IgD-negative memory B cell (primary cell): ENCODE results near the gene ARL3. TPM values are rescaled to one million over a fixed set of nuclear protein-coding genes. Genes with fewer than 3 reads are reported as not detected.
"Not testable (repeated sequence)": the region's sequence is repeated elsewhere in the genome, so short reads cannot be mapped to it uniquely, and the experiment has no call there.

Experiments used
- H3K27ac Mint-ChIP-seq, 3 donors: one replicate each; pipeline ENCODE4 v1.8.0; 2020 to 2022; ENCODE audit warnings: mild to moderate bottlenecking in 3 of 3, mixed read lengths in 3 of 3, moderate library complexity in 1 of 3
- H3K27me3 Mint-ChIP-seq: one replicate; pipeline ENCODE4 v1.8.0; 2021; ENCODE audit warnings: mixed read lengths
- H3K36me3 Mint-ChIP-seq: one replicate; pipeline ENCODE4 v1.8.0; 2020; ENCODE audit warnings: mild to moderate bottlenecking, mixed read lengths
- H3K4me1 Mint-ChIP-seq, 3 donors: one replicate each; pipeline ENCODE4 v1.8.0; 2020 to 2022; ENCODE audit warnings: mixed read lengths in 3 of 3, mild to moderate bottlenecking in 1 of 3
- H3K4me3 Mint-ChIP-seq, 4 donors: one replicate each; pipeline ENCODE4 v1.8.0; 2020 to 2022; ENCODE audit warnings: mild to moderate bottlenecking in 4 of 4, mixed read lengths in 4 of 4, moderate library complexity in 3 of 4
- H3K9me3 Mint-ChIP-seq, 3 donors: one replicate each; pipeline ENCODE4 v1.8.0; 2020 to 2021; ENCODE audit warnings: mixed read lengths in 3 of 3, mild to moderate bottlenecking in 1 of 3
- polyA plus RNA-seq: library from polyadenylated mRNA; unstranded; fragments of 300-500 nt; fragmentation: Illumina TruSeq; gene quantifications from one replicate; pipeline ENCODE4 v1.2.3, GENCODE V29; 2021

Gene ARL3
- polyA plus RNA-seq, 1 donor from 2014 or later: 3.8 TPM

DNA sequence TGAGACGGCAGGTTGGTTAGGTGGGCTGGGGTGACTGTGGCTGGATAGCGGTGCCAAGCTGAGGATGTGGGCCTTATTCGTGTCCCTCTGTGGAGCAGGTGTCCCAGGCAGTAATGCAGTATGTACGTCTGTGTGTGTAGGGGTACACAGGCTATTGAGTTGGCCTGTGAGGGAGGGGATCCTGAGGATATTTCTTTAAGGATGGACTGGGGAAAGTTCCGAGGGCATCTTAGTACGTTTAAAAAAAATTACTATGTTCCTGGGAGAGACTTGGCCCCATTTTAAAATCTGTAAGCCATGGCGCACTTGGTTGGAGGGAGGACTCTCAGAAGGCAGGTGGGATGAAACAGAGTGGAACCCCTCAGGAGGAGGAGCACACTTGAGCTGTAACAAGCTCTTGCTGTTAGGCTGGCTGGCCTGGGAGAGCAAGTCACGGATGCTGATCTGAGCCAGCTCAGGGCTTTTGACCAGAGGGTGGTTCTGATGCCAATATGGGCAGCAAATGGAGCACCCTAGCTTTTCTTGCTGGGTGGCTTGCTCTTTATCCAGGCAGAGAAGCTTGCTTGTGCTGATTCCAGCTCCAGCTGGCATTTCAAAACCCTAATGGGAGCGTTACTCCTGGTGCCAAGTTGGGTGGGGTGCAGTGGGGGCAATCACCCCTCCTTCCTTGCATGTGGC lies 30.3 kb upstream of the ARL3 start:
- peak overlapping the region; percentile 11 to 90 (median 85) for H3K27ac Mint-ChIP-seq
- H3K27me3 Mint-ChIP-seq: no peaks in the 10 kb centered on the region
- H3K4me3 Mint-ChIP-seq: peak overlapping the region; percentile 68 to 95 (median 94)
- no peaks in the 10 kb centered on the region for H3K36me3 Mint-ChIP-seq
- H3K9me3 Mint-ChIP-seq: peaks cover 0 to 4% (median 0%) of the 10 kb centered on the region in 3 donors
- H3K4me1 Mint-ChIP-seq: peaks cover 28 to 40% (median 30%) of the 10 kb centered on the region in 3 donors

DNA sequence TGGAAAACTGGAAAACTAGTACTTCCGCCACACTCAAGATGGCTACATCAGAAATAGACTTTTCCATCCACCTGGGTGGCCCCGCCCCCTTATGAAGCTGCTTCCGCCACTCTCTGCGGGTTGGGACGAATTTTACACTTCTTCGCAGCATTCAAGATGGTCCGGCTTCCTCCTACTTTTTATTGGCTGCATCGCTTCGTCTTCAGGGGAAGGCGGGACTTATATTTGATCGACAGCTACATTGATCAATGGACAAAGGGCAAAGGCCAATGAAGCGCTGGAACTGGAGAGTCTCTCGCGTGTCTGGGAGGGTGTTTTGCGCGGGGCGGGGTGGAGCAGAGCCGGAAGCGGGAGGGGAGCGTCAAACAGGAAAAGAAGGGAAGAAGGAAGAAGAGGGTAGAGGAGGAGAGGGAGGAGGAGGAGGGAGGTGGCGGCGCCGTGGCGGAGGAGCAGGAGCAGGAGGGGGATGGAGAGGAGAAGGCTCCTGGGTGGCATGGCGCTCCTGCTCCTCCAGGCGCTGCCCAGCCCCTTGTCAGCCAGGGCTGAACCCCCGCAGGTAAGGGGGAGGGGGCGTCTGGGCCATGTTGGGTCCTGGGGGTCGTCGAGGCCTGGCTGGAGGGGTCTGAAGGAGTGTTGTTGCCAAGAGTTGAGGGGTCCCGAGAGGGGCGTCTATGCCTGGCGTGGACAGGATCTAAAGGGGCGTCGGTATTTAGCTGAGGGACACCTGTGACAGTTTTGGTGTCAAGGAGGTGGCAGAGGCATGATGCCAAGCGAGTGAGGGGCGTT lies 29.6 kb upstream of the ARL3 start, which contains the start of gene WBP1L:
Gene WBP1L (plus strand): TSS at position 361 of the 786 bp plus-strand sequence. CDS start 106 bp downstream, at position 467.
- Mint-ChIP-seq H3K27me3 (no peaks in the 10 kb centered on the region), H3K9me3 (peaks cover 0 to 4% (median 0%) of the 10 kb centered on the region in 3 donors), H3K36me3 (no peaks in the 10 kb centered on the region), H3K27ac (peak within 1 kb of the TSS; percentile 15 to 90 (median 89)), H3K4me3 (peak within 1 kb of the TSS; percentile 68 to 95 (median 94)), H3K4me1 (peaks cover 27 to 37% (median 30%) of the 10 kb centered on the region in 3 donors)

GRCh38 chr10:102743078-102743587 lies 28.9 kb upstream of the ARL3 start:
- H3K9me3 Mint-ChIP-seq: peaks cover 0 to 4% (median 0%) of the 10 kb centered on the region in 3 donors
- no peaks in the 10 kb centered on the region for H3K36me3 Mint-ChIP-seq
- H3K27ac Mint-ChIP-seq: peak overlapping the region; percentile 15 to 90 (median 89)
- no peaks in the 10 kb centered on the region for H3K27me3 Mint-ChIP-seq
- H3K4me1 Mint-ChIP-seq: peaks cover 20 to 31% (median 24%) of the 10 kb centered on the region in 3 donors
- H3K4me3 Mint-ChIP-seq: peak overlapping the region; percentile 68 to 95 (median 94)

- H3K27ac Mint-ChIP-seq, H3K9me3 Mint-ChIP-seq, H3K4me3 Mint-ChIP-seq: not testable (repeated sequence)
Measured at GRCh38 chr10:102742313-102742712, 28.1 kb upstream of the ARL3 start.

GRCh38 chr10:102741726-102742237 lies 27.6 kb upstream of the ARL3 start:
- Mint-ChIP-seq H3K4me3 (peak overlapping the region in 1 of 4 donors; percentile 12), H3K4me1 (peaks cover 20 to 31% (median 23%) of the 10 kb centered on the region in 3 donors), H3K27me3 (no peaks in the 10 kb centered on the region), H3K27ac (no peak overlapping the region), H3K36me3 (no peaks in the 10 kb centered on the region), H3K9me3 (peaks cover 0 to 4% (median 0%) of the 10 kb centered on the region in 3 donors)

More at GRCh38 chr10:102742313-102742712, 28.1 kb upstream of the ARL3 start:
- not testable (repeated sequence) for H3K36me3 Mint-ChIP-seq, H3K27me3 Mint-ChIP-seq
- H3K4me1 Mint-ChIP-seq: peaks cover 20 to 31% (median 23%) of the 10 kb centered on the region in 3 donors

DNA sequence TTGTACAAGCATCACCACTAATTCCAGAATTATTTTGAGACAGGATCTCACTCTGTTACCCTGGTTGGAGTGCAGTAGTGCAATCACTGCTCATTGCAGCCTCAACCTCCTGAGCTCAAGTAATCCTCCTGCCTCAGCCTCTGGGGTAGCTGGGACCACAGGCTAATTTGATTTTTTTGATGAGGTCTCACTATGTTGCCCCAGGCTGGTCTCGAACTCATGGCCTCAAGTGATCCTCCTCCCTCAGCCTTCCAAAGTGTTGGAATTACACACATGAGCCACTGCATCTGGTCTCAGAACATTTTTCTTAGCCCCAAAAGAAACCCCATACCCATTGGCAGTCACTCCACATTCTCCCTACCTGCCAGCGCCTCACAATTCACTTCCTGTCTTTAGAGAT lies 26.0 kb upstream of the ARL3 start:
- H3K27me3 Mint-ChIP-seq: no peaks in the 10 kb centered on the region
- peak overlapping the region in 1 of 3 donors; percentile 62 for H3K27ac Mint-ChIP-seq
- peaks cover 0 to 4% (median 0%) of the 10 kb centered on the region in 3 donors for H3K9me3 Mint-ChIP-seq
- H3K4me1 Mint-ChIP-seq: peaks cover 12 to 19% (median 17%) of the 10 kb centered on the region in 3 donors
- no peak overlapping the region for H3K4me3 Mint-ChIP-seq
- H3K36me3 Mint-ChIP-seq: peaks cover 3% of the 10 kb centered on the region

DNA sequence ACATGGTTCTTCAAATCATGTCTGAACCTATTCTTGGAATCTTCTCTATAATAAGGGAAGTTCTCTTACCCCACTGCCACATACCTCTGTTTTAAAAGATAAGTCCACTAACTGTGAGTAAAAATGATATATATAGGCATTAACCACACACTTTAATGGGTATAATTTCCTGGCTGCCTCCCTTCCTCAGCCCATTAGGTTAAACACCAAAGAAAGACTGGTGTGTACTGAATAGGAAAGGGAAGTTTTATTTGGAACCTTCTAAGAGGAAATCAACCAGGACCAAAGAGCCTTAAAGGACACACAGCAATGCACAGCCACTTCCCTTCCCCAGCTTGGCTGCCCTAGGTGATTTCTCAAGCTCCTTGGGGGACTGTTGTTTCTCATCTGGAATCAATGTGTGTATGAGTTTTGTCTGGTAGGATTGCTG lies 24.5 kb upstream of the ARL3 start:
- Mint-ChIP-seq H3K9me3 (peaks cover 0 to 4% (median 0%) of the 10 kb centered on the region in 3 donors), H3K36me3 (peaks cover 6% of the 10 kb centered on the region), H3K4me3 (no peak overlapping the region), H3K27me3 (no peaks in the 10 kb centered on the region), H3K27ac (no peak overlapping the region), H3K4me1 (peaks cover 4 to 10% (median 7%) of the 10 kb centered on the region in 3 donors)

GRCh38 chr10:102735065-102735562 lies 20.9 kb upstream of the ARL3 start:
- H3K9me3 Mint-ChIP-seq: no peaks in the 10 kb centered on the region
- H3K36me3 Mint-ChIP-seq: peaks cover 6% of the 10 kb centered on the region
- H3K4me1 Mint-ChIP-seq: no peaks in the 10 kb centered on the region
- peak overlapping the region in 1 of 3 donors; percentile 74 for H3K27ac Mint-ChIP-seq
- no peak overlapping the region for H3K4me3 Mint-ChIP-seq
- no peaks in the 10 kb centered on the region for H3K27me3 Mint-ChIP-seq

DNA sequence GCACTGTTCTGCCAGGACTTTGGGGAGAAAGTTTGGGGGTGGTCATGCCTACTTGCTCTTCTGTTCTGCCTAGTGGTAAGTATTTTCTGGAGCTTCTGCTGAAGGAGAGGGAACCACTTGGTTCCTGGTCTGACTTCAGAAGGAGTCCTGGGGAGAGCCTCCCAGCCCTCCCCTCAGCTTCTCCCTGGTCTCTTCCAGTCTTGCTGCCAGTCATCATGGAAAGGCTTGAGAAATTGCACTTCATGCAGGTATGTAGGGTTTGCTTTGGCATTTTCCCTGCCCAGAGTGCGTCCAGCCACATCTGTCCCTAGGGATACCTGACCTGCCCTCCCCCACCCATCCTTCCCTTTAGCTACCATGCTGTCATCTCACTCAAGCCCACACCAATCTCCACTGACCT lies 18.5 kb upstream of the ARL3 start:
- no peaks in the 10 kb centered on the region for H3K9me3 Mint-ChIP-seq
- peaks cover 0 to 1% (median 0%) of the 10 kb centered on the region in 3 donors for H3K4me1 Mint-ChIP-seq
- H3K4me3 Mint-ChIP-seq: no peak overlapping the region
- H3K27me3 Mint-ChIP-seq: no peaks in the 10 kb centered on the region
- no peak overlapping the region for H3K27ac Mint-ChIP-seq
- peaks cover 6% of the 10 kb centered on the region for H3K36me3 Mint-ChIP-seq

DNA sequence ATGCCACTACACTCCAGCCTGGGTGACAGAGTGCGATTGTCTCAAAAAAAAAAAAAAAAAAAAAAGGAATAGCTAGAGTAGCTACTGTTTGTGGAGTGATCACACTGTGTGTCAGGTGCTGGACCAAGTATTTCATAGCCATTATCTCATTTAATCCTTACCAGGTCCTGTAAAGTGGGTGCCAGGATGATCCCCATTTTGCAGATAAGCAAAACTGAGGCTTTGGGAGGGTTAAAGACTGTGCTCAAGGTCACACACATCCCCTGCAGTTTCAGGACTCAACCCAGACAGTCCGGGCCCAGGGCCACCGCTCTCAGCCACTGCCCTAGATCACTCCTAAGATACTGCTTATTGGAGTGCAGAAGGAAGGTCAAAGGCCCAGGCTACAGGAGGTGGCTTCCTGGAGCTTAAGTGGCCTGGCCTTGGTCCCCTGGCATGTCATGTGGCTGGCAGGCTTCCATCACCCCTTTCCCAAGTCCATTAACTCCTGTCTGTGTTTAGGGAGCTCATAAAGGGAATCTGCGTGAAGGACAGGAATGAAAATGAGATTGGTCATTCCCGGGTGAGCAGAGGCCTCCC lies 17.1 kb upstream of the ARL3 start:
- H3K27me3 Mint-ChIP-seq: no peaks in the 10 kb centered on the region
- no peak overlapping the region for H3K27ac Mint-ChIP-seq
- H3K4me3 Mint-ChIP-seq: no peak overlapping the region
- no peaks in the 10 kb centered on the region for H3K9me3 Mint-ChIP-seq
- peaks cover 6% of the 10 kb centered on the region for H3K36me3 Mint-ChIP-seq
- H3K4me1 Mint-ChIP-seq: peaks cover 0 to 1% (median 0%) of the 10 kb centered on the region in 3 donors

- Mint-ChIP-seq H3K4me1 (peaks cover 0 to 1% (median 0%) of the 10 kb centered on the region in 3 donors), H3K27ac (no peak overlapping the region), H3K36me3 (no peaks in the 10 kb centered on the region), H3K9me3 (no peaks in the 10 kb centered on the region), H3K27me3 (no peaks in the 10 kb centered on the region), H3K4me3 (no peak overlapping the region)
Measured at GRCh38 chr10:102729029-102730026, 15.1 kb upstream of the ARL3 start.

DNA sequence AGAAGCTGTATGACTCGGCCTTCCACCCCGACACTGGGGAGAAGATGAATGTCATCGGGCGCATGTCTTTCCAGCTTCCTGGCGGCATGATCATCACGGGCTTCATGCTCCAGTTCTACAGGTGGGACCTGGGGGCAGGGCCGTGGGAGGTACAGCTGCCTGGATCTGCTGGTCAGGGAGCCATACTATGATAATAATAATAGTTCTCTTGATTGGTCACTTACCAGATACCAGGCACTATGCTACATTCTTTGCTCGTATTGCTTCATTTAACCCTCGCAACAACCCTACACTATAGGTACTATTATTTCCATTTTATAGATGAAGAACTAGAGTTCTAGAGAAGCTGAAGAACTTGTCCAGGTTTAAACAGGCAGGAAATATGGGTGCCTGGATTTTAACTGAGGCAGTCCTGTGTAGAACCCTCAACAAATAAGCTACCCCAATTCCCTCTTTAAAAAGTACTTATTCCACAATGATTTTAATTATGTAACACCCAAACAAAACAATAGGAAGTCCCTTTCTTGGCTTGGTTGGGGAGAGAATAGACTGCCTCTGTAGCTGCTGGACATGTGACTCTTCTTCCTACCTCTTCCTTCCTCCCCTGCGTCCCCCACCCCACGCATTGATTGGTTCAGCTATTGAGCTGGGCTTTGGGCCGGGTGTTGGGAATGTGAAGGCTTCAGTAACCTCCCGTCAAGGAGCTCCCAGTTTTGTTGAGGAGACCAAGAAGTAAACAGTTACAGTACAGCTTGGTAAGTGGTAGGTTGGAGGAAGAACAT lies 13.0 kb upstream of the ARL3 start:
- no peaks in the 10 kb centered on the region for H3K36me3 Mint-ChIP-seq
- no peaks in the 10 kb centered on the region for H3K27me3 Mint-ChIP-seq
- H3K4me3 Mint-ChIP-seq: no peak overlapping the region
- H3K27ac Mint-ChIP-seq: no peak overlapping the region
- no peaks in the 10 kb centered on the region for H3K9me3 Mint-ChIP-seq
- H3K4me1 Mint-ChIP-seq: peaks cover 0 to 1% (median 0%) of the 10 kb centered on the region in 3 donors

- Mint-ChIP-seq H3K27me3 (no peaks in the 10 kb centered on the region), H3K36me3 (no peaks in the 10 kb centered on the region), H3K9me3 (no peaks in the 10 kb centered on the region), H3K4me3 (no peak overlapping the region), H3K27ac (peak overlapping the region in 1 of 3 donors; percentile 7), H3K4me1 (peaks cover 0 to 4% (median 1%) of the 10 kb centered on the region in 3 donors)
Measured at GRCh38 chr10:102726274-102726673, 12.1 kb upstream of the ARL3 start.
